GM19455 (cell line): ENCODE measurements around the gene HIVEP1.
A peak's percentile ranks its signal among the peaks of the same experiment; 100 is the strongest.

Experiments
- ATAC-seq: cut with Tn5 transposase; IDR thresholded peaks from one replicate; pipeline ENCODE4 v1.9.1; 2021; ENCODE audit not compliant: unreplicated experiment

Gene HIVEP1

DNA sequence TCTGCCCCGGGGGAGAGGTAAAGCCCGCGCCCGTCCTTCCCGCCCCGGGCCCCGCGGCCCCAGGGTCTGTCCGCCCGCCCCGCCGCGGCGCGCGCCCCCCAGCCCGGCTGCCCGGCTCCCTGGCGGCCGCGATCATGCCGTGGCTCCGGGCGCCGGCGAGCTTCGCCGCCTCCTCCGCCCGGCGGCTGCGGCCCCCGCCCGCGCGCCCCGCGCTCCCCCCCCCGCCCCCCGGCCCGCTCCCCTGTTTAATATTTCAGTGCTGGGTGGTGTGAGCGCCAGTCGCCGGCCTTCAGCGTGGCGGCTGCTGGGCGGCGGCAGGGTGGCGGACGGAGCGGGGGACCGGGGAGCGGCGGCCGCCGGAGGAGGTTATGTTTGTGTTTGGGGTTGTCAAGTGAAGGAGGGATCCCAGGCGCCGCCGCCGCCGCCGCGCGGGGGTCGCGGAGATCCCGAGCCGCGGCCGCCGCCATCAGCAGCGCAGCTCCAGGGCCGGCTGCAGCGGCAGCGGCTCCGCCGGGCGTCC is at the start of gene HIVEP1:
TSS of gene HIVEP1 (plus strand) at position 275 of the 520 bp plus-strand sequence. CDS start 3,317 bp downstream, outside the sequence.
- ATAC-seq = peak; percentile 0

DNA sequence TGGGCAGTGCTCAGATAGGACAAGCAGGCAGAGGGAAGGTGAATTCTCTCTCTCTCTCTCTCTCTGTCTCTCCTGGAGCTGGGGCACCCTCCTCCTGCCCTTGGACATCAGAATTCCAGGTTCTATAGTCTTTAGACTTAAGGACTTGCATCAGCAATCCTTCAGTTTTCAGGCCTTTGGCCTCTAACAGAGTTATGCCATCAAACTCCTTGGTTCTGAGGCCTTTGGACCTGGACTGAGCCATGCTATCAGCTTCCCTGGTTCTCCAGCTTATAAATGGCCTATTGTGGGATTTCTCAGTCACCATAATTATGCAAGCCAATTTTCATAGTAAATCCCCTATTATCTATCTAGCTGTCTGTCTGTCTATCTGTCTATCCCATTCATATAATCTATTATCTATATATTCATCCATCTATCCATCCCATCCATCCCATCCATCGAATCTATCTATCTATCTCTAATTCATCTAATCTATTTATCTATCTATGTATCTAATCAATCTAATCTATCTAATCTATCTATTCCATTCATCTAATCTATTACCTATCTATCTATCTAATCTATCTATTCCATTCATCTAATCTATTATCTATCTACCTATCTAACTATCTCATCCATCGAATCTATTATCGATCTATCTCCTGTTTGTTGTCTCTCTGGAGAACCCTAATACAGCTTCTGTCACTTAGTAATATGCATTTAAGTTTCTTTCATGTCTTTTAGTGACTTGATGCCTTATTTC is 48.2 kb upstream of the HIVEP1 start:
- no peak for ATAC-seq

- ATAC-seq = no peak
Measured at GRCh38 chr6:11964729-11965335, 47.3 kb upstream of the HIVEP1 start.

DNA sequence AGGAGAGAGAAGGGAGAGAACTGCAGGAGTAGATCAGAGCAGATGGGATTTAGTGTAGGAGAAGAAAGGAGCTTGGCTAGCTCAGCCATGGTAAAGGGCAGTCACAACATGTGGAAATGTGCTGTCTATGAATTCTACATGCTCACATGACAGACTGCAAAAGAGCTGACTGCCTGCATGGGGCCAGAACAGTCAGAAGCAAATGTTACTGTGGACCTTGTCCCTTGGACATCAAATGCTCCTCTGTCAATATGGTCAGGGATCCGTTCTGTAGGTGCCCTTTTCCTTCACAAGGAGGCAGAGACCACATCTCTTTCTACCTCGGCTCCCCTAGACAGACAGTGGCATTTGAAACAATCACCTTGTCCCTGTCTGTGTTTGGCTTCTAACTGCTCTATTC is 46.6 kb upstream of the HIVEP1 start:
- no peak for ATAC-seq

- no peak for ATAC-seq
Measured at GRCh38 chr6:11968241-11968806, 43.8 kb upstream of the HIVEP1 start.

GRCh38 chr6:11969092-11969491 is 43.0 kb upstream of the HIVEP1 start:
- no peak for ATAC-seq

- no peak for ATAC-seq
Measured at GRCh38 chr6:11970114-11970513, 42.0 kb upstream of the HIVEP1 start.

DNA sequence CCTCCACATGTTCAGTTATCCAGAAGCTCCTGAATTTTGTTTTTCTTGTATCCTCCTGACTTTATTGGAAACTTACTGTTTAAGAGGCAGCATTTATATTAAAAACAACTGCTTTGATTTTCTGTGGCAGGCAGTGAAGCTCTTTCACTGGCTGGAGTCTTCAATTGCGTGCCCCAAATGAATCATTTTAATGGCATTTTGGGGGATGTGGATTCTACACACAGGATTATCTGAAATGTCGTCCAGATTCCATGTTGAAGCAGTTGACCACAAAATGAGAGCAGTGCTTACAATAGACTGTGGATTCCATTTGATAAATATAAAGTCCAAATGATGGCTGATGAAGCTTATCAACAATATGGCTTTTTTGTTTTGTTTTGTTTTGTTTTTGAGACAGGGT is 41.0 kb upstream of the HIVEP1 start:
- no peak for ATAC-seq

DNA sequence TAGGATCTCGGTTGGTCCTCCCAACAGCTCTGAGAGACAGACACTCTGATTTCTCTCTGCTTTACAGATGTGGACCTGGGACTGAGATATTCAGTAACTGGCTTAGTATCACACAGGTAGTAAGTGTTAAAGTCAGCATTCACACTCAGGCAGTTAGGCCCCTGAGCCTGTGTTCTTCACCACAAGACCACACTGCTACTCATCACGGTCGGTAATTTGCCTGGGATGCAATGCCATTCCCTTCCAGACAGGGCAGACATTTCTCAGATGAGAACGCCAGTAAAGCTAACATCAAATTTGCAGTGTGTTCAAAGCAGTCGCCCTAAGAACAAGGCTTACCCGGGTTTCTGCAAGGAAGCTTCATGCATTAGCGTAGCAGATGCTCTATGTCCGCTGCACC is 39.8 kb upstream of the HIVEP1 start:
- ATAC-seq = no peak

DNA sequence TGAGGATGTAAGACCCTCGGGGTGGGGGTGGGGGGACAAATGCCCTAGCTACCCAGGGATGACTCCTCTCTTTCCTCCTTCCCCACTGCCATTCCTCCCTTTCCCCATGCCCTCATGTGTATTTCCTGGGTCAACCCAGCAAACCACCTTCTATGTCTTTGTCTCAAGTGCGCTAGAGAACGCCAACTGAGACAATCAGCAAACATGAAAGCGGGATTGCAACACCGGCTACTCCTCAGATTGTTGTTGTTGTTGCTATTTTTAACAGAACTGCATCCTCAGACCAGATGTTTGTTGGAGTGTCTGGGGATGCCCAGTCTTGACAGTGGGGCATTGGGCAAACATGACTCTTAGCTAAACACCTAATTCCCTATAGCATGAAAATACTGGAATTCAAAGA is 39.3 kb upstream of the HIVEP1 start:
- no peak for ATAC-seq

GRCh38 chr6:11973238-11973637 is 38.9 kb upstream of the HIVEP1 start:
- ATAC-seq = no peak

DNA sequence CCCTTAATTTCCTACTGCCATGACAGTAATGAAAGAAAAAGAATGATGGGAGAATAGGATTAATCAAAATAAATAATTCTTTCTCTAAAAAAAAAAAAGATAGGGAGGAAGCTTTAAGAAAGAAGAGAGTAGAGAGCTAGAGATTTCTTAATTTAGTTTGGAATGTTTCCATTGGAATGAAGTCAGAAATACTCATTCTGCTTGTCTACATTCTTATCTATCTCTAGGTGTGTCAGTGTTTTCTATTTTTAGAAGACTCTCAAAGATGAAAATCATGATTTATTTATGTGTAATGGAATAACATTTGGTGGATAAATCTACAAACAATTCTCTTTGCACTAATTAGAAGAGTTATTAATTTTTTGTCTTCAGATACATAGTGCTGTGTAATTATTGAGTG is 38.0 kb upstream of the HIVEP1 start:
- no peak for ATAC-seq

DNA sequence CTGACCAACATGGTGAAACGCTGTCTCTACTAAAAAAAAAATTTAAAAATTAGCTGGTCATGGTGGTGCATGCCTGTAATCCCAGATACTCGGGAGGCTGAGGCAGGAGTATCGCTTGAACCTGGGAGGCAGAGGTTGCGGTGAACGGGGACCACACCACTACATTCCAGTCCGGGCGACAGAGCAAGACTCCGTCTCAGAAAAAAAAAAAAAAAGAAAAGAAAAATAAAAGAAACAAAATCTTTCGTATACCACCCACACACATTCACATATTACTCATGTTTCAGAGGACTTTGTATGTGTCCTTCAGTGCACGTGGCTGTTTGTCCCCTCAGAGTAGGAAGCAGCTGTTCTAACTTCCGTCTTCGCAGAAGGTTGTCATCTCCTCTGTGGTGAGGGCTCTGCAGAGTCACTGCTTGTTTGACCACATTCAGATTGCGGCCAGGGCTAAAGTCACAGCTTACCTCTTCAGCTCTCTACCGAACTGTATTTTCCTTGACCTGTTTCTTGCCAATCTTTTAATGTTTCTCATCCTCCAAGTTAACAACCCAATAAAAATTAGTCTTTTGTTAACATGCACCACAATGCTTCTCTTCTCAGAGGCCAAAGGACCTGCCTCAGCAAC is 36.6 kb upstream of the HIVEP1 start:
- peak; percentile 76 for ATAC-seq

- no peak for ATAC-seq
Measured at GRCh38 chr6:11976489-11976888, 35.6 kb upstream of the HIVEP1 start.

GRCh38 chr6:11977193-11977592 is 34.9 kb upstream of the HIVEP1 start:
- no peak for ATAC-seq

GRCh38 chr6:11977738-11978137 is 34.4 kb upstream of the HIVEP1 start:
- ATAC-seq = no peak

DNA sequence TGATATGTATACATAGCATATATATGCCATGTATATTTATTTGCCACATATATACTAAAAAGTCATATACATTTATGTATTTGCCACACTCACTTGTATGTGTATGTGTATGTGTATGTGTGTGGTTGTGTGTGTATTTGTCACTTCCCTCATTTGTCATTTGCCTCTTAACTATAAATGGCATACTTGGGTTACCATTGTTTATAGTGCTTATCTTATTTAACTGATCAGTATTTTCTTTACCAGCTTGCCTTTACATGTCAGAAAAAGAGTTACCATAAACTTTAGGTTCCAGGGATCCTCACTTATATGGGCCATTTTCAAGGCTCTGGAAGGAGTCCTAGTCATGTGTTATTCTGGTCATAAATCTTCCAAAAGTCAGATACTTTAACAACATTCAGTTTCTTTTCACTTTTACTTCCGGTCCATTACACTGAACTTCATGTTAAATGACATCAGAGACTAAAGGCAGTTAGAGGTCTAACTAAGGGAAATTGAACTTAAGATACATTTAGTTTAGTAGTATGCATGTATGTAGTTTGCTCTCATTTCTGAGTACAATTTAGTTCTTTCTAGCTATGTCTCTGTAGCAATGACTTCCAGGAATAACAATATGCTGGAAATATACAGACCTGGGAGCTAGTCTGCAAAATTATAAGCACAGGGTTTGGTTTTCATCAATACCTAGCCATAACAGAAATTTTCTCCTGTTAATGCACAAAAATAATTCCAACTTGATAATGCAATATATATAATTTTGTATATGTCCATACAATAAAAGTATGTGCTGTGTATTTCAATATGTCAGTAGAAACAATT is 33.7 kb upstream of the HIVEP1 start:
- no peak for ATAC-seq

DNA sequence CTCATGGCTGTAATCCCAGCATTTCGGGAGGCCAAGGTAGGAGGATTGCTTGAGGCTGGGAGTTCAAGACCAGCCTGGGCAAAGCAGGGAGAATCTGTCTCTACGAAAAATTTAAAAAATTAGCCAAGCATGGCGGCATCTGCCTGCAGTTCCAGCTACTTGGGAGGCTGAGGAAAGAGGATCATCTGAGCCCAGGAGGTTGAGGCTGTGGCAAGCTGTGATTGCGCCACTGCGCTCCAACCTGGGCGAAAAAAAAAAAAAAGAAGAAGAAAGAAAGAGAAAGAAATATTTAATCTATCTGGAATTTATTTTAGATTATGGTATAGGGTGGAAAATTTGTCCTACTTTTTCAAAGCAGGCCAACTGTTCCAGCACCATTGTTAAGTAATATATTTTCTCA is 32.2 kb upstream of the HIVEP1 start:
- no peak for ATAC-seq

DNA sequence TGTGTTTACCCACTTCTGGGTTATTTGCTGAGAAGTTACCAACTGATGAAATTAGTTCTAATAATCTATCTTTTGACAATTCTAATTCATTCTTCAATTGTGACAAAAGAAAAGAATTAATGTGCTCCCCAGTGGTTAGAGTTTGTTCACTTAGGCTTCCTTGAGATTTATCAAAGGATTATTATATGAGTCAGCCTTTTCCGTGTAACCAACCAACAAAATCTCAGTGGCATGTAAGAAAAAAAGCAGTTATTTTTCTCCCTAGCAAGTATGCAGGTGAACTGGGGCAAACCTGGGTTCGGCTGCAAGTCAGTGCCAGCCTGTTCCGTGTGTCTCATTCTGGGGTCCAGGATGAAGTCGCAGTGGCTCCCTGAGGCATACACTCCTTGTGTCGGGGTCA is 28.8 kb upstream of the HIVEP1 start:
- ATAC-seq = no peak

GRCh38 chr6:11987386-11987785 is 24.7 kb upstream of the HIVEP1 start:
- ATAC-seq = no peak

- no peak for ATAC-seq
Measured at GRCh38 chr6:11989386-11989785, 22.7 kb upstream of the HIVEP1 start.
